Calu3 (cell line): ENCODE results near the gene HRH3. TPM values are rescaled to one million over a fixed set of nuclear protein-coding genes. Genes with fewer than 3 reads are reported as not detected.

Source experiments
- BruUV-seq: library from RNA; stranded (reverse); fragments of 400-500 nt; replicated peaks from 2 replicates; lab custom pipeline; 2021; lab: Mats Ljungman, UMichigan
- CTCF ChIA-PET: fragments of 300-600 bp; sonication (Branson Sonifier 250); formaldehyde crosslinking; loops from one replicate; lab custom pipeline; 2022; ENCODE audit warnings: antibody characterized with exemption; lab: Charles Lee
- DNase-seq: peaks from one replicate; pipeline ENCODE4 v3.0.0; 2022
- H3K27ac Mint-ChIP-seq: one replicate; pipeline ENCODE4 v1.8.0; 2022; ENCODE audit warnings: mixed read lengths; ENCODE audit not compliant: unreplicated experiment
- H3K27me3 Mint-ChIP-seq: one replicate; pipeline ENCODE4 v1.8.0; 2022; ENCODE audit warnings: mixed read lengths; ENCODE audit not compliant: unreplicated experiment
- H3K36me3 Mint-ChIP-seq: one replicate; pipeline ENCODE4 v1.8.0; 2022; ENCODE audit warnings: mild to moderate bottlenecking, moderate library complexity, mixed read lengths; ENCODE audit not compliant: insufficient read depth, unreplicated experiment
- H3K4me1 Mint-ChIP-seq: one replicate; pipeline ENCODE4 v1.8.0; 2022; ENCODE audit warnings: mild to moderate bottlenecking, low read depth, mixed read lengths; ENCODE audit not compliant: unreplicated experiment
- H3K4me3 Mint-ChIP-seq: one replicate; pipeline ENCODE4 v1.8.0; 2022; ENCODE audit warnings: mild to moderate bottlenecking, low read depth, moderate library complexity, mixed read lengths; ENCODE audit not compliant: unreplicated experiment
- H3K9me3 Mint-ChIP-seq: one replicate; pipeline ENCODE4 v1.8.0; 2022; ENCODE audit warnings: low read depth, mixed read lengths; ENCODE audit not compliant: unreplicated experiment
- intact Hi-C: fragments of 100-400 bp; cut with micrococcal nuclease; formaldehyde crosslinking; loops from one replicate; pipeline ENCODE4 v1.10.0; 2022; ENCODE audit not compliant: unreplicated experiment
- total RNA-seq: library from RNA; stranded (reverse); gene quantifications from 2 replicates; pipeline ENCODE4 v1.2.3, GENCODE V29; 2022
- TF ChIP-seq, protein P1 (sequence below): fragments of 200-600 bp; IDR thresholded peaks from one replicate; pipeline ENCODE4 v1.8.0; 2022; ENCODE audit warnings: antibody characterized with exemption; ENCODE audit not compliant: unreplicated experiment

Gene HRH3
- total RNA-seq, 1 experiment from 2014 or later: not detected

DNA sequence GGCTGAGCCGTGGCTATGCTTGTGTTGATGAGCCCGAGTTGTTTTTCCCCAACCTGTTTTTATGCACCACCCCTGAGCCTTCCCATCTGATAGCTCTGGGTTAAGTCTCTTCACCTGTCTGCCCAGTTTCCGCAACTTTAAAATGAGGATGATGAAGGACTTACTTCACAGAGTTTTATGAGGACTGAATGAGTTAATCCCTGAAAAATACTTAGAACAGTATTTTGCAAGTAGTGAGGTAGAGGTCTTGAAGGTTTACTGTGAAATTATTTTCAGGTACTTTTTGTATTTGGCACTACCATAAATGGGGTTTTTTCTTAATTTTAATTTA is 34.0 kb downstream of the HRH3 start:
- Mint-ChIP-seq H3K4me1 (peaks cover 34% of the 10 kb centered on the region), H3K4me3 (no peak overlapping the region), H3K9me3 (no peaks in the 10 kb centered on the region), H3K27me3 (no peaks in the 10 kb centered on the region), H3K27ac (no peak overlapping the region), H3K36me3 (peaks cover 44% of the 10 kb centered on the region)
- BruUV-seq: no TSS peak
- no peak for DNase-seq
- TF ChIP-seq, protein P1, sequence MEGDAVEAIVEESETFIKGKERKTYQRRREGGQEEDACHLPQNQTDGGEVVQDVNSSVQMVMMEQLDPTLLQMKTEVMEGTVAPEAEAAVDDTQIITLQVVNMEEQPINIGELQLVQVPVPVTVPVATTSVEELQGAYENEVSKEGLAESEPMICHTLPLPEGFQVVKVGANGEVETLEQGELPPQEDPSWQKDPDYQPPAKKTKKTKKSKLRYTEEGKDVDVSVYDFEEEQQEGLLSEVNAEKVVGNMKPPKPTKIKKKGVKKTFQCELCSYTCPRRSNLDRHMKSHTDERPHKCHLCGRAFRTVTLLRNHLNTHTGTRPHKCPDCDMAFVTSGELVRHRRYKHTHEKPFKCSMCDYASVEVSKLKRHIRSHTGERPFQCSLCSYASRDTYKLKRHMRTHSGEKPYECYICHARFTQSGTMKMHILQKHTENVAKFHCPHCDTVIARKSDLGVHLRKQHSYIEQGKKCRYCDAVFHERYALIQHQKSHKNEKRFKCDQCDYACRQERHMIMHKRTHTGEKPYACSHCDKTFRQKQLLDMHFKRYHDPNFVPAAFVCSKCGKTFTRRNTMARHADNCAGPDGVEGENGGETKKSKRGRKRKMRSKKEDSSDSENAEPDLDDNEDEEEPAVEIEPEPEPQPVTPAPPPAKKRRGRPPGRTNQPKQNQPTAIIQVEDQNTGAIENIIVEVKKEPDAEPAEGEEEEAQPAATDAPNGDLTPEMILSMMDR: no peak
- CTCF ChIA-PET: no interaction called here
- intact Hi-C loops: no loop called here

DNA sequence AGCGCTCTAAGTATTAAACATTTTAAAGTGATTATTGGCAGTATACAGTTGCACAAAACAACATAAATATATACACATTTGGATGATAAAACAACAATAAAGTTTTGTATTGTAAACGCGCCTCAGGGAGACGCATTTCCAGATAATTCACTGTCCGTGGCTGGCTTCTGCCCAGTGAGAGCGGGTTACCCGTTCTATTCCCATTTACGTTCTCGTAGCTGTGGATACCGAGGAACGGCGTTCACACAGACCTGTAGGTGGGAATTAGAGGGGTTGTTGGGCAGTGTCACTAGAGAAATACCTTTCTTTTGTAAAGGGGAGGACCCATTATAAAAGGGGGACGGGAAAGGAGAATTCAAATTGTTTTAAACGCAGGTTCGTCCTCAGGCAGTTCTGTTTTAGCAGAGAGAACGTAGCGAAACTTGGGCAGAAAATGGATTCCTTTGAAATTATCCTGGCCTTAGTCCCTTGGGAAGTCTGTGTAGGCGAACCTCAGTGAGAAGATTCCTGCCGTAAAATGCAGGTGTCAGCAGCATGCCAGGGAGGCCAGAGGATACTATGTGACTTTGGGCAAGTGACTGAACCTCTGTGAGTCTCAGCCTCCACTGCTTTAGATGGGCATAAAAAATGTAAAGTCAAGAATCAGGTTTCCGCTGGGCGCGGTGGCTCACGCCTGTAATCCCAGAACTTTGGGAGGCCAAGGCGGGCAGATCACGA is 36.5 kb downstream of the HRH3 start:
- Mint-ChIP-seq H3K27ac (peak overlapping the region; percentile 96), H3K27me3 (no peaks in the 10 kb centered on the region), H3K4me1 (peaks cover 34% of the 10 kb centered on the region), H3K9me3 (no peaks in the 10 kb centered on the region), H3K4me3 (peak overlapping the region; percentile 94), H3K36me3 (peaks cover 31% of the 10 kb centered on the region)
- no peak for DNase-seq
- CTCF ChIA-PET: no interaction called here
- TF ChIP-seq, protein P1: no peak
- intact Hi-C loops: no loop called here
- BruUV-seq: no TSS peak

DNA sequence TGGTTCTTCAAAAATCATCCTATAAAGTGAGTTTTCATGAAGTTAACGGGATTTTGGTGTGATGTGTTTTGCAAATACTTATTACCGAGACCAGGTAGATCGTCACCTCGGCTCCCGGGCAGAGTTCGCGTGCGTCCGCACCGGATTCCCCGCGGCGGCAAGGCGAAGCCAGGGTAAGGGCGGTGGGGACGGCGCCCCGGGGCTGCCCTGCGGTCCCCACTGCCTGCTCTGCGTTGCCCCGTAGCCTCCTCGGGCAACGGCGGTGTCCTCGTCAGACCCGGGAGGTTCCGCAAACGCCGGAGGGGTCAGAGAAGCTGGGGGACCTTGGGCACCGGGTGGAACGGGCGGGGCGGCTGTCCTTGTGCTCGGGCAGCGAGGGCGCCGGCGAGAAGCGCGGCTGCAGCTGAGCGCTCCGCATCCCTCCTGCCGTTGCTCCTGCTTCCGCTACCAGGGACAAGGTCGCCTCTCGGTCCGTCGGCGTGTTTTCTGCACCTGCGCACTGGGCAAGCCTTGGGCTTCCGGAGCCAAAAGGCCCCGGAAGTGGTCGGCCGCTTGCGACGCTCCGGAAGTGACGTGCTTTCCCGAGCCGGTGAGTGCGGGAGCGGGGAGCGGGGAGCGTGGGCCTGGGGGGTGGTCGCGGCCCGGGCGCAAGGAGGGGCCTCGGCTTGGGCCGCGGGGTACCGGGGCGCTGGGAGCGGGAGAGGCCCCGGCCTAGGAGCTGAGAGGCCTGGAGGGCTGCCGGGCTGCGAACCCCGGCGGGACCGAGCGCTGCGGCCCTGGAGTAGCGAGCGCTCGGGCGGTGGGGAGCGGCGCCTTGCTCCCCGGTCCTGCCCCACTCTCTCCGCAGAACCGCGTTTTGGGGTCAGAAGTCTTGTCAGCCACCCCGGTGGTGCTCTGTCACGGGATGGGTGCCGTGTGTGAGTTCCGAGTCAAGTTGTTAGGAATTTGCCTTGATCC is 37.3 kb downstream of the HRH3 start, which contains the start of gene MTG2:
Gene MTG2 (plus strand): TSS at position 560 of the 957 bp plus-strand sequence. CDS start 10,393 bp downstream, outside the sequence.
- intact Hi-C loops: no loop called here
- peak within 1 kb of the TSS; percentile 94 for H3K4me3 Mint-ChIP-seq
- H3K36me3 Mint-ChIP-seq: peaks cover 31% of the 10 kb centered on the region
- peak within 1 kb of the TSS; percentile 96 for H3K27ac Mint-ChIP-seq
- BruUV-seq: TSS peak; percentile 89
- no peaks in the 10 kb centered on the region for H3K27me3 Mint-ChIP-seq
- H3K4me1 Mint-ChIP-seq: peaks cover 31% of the 10 kb centered on the region
- CTCF ChIA-PET: interaction anchor here (0.5 kb wide), 1 partner anchor 1162 kb away, joined by 4 read pairs; no protein-coding TSS in a partner anchor
- peak; percentile 98 for DNase-seq
- H3K9me3 Mint-ChIP-seq: no peaks in the 10 kb centered on the region
- TF ChIP-seq, protein P1: no peak

DNA sequence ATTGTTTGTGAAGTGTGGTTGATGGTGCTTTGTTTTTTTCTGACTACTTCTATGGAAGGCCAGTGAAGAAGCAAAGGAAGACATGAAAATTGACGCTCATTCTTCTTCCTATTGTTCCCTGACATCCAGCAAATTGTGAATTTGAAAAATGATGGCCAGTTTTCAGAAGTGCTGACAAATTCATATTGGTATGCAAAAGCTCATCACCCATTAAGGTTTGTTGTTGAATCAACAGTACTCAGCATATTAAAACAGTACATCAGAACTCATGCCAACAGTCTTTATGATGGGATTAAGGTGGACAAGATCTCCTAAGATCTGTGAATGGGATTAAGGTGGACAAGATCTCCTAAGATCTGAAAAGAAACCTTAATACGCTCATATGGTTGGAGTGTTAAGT is 38.3 kb downstream of the HRH3 start:
- TF ChIP-seq, protein P1: no peak
- intact Hi-C loops: no loop called here
- no peak for DNase-seq
- H3K4me1 Mint-ChIP-seq: peaks cover 21% of the 10 kb centered on the region
- H3K9me3 Mint-ChIP-seq: no peaks in the 10 kb centered on the region
- BruUV-seq: no TSS peak
- CTCF ChIA-PET: no interaction called here
- peaks cover 35% of the 10 kb centered on the region for H3K36me3 Mint-ChIP-seq
- no peaks in the 10 kb centered on the region for H3K27me3 Mint-ChIP-seq
- peak overlapping the region; percentile 96 for H3K27ac Mint-ChIP-seq
- H3K4me3 Mint-ChIP-seq: peak overlapping the region; percentile 94
